ENCODE measurements around the gene RNF220. TPM values are rescaled to one million over a fixed set of nuclear protein-coding genes. Genes with fewer than 3 reads are reported as not detected.
A peak's percentile ranks its signal among the peaks of the same experiment; 100 is the strongest.

Gene RNF220
- total RNA-seq, 1 experiment from 2014 or later: 68.7 TPM

DNA sequence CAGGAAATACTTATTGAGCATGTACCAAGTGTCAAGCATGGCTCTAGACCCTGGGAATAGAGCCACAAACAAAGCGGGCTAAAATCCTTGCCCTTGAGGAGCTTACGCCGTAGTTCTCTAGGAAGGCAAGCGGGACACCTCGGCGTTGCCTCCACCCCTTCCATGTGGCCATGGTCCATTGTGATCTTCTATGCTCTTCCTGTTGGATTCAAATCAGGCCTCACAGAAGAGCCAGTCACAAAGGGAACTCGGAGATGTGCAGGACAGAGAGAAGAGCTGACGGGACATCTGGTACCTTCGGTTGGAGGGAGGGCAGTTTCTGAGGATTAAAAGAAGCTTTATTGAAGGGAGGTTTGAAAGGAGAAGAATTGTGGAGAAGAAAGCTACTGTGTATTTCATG is 139.9 kb downstream of the RNF220 start:
- Mint-ChIP-seq H3K27ac (ENCODE audit: unreplicated experiment) (no peak overlapping the region), H3K9me3 (ENCODE audit: low read depth, unreplicated experiment) (peaks cover 4% of the 10 kb centered on the region), H3K4me3 (ENCODE audit: low read depth, unreplicated experiment) (no peak overlapping the region), H3K27me3 (ENCODE audit: unreplicated experiment) (peaks cover 35% of the 10 kb centered on the region), H3K4me1 (ENCODE audit: low read depth, unreplicated experiment) (no peaks in the 10 kb centered on the region), H3K36me3 (ENCODE audit: insufficient read depth, unreplicated experiment) (no peaks in the 10 kb centered on the region)
- CTCF ChIA-PET: interaction anchor here (0.6 kb wide), 1 partner anchor 71 kb away, joined by 3 read pairs; no protein-coding TSS in a partner anchor
- TF ChIP-seq, protein P1, sequence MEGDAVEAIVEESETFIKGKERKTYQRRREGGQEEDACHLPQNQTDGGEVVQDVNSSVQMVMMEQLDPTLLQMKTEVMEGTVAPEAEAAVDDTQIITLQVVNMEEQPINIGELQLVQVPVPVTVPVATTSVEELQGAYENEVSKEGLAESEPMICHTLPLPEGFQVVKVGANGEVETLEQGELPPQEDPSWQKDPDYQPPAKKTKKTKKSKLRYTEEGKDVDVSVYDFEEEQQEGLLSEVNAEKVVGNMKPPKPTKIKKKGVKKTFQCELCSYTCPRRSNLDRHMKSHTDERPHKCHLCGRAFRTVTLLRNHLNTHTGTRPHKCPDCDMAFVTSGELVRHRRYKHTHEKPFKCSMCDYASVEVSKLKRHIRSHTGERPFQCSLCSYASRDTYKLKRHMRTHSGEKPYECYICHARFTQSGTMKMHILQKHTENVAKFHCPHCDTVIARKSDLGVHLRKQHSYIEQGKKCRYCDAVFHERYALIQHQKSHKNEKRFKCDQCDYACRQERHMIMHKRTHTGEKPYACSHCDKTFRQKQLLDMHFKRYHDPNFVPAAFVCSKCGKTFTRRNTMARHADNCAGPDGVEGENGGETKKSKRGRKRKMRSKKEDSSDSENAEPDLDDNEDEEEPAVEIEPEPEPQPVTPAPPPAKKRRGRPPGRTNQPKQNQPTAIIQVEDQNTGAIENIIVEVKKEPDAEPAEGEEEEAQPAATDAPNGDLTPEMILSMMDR (IDR thresholded peaks at IDR 0.05; ENCODE audit: unreplicated experiment): no peak
- intact Hi-C loops (cut with micrococcal nuclease; ENCODE audit: unreplicated experiment): no loop called here
- no TSS peak for BruUV-seq (replicated peaks)
- DNase-seq: no peak

GRCh38 chr1:44545961-44546360 is 140.9 kb downstream of the RNF220 start:
- H3K9me3 Mint-ChIP-seq (ENCODE audit: low read depth, unreplicated experiment): peaks cover 4% of the 10 kb centered on the region
- no peaks in the 10 kb centered on the region for H3K4me1 Mint-ChIP-seq (ENCODE audit: low read depth, unreplicated experiment)
- peaks cover 35% of the 10 kb centered on the region for H3K27me3 Mint-ChIP-seq (ENCODE audit: unreplicated experiment)
- intact Hi-C loops (cut with micrococcal nuclease; ENCODE audit: unreplicated experiment): no loop called here
- peak; percentile 34 for DNase-seq
- TF ChIP-seq, protein P1 (IDR thresholded peaks at IDR 0.05; ENCODE audit: unreplicated experiment): no peak
- H3K27ac Mint-ChIP-seq (ENCODE audit: unreplicated experiment): no peak overlapping the region
- no peak overlapping the region for H3K4me3 Mint-ChIP-seq (ENCODE audit: low read depth, unreplicated experiment)
- CTCF ChIA-PET: no interaction called here
- no peaks in the 10 kb centered on the region for H3K36me3 Mint-ChIP-seq (ENCODE audit: insufficient read depth, unreplicated experiment)
- no TSS peak for BruUV-seq (replicated peaks)

DNA sequence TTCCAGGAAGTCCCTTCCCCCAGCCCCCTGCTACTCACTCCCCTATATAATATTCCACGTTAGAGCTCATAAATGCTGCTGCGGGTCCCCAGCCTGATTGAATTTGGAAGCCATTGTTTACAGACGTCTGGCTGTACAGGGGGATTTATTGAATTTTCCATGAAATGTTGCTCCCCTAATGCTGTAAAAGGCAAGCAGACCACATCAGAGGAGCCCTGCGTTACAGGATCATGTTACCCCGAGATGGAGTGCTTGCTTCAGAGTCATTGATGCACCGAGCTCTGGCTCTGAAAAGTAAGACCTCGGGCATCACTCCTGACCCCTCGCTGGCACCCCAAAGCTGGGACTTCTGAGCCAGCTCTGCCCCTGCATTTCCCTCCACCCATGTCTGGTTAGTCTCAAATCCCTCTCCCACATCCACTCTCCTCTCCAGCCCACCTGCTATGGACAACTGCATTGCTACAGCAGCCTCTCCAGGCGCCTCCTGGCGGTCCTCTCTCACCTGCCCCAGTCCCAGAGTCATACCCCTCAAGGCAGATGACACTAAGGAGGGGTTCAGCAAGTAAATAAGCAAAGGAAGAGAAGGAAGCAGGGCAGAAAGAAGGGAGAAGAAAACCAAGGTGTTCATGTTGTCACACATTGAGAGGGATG is 141.5 kb downstream of the RNF220 start:
- peaks cover 4% of the 10 kb centered on the region for H3K9me3 Mint-ChIP-seq (ENCODE audit: low read depth, unreplicated experiment)
- H3K27me3 Mint-ChIP-seq (ENCODE audit: unreplicated experiment): peaks cover 35% of the 10 kb centered on the region
- H3K36me3 Mint-ChIP-seq (ENCODE audit: insufficient read depth, unreplicated experiment): no peaks in the 10 kb centered on the region
- H3K27ac Mint-ChIP-seq (ENCODE audit: unreplicated experiment): no peak overlapping the region
- CTCF ChIA-PET: no interaction called here
- TF ChIP-seq, protein P1 (IDR thresholded peaks at IDR 0.05; ENCODE audit: unreplicated experiment): no peak
- no TSS peak for BruUV-seq (replicated peaks)
- H3K4me1 Mint-ChIP-seq (ENCODE audit: low read depth, unreplicated experiment): no peaks in the 10 kb centered on the region
- intact Hi-C loops (cut with micrococcal nuclease; ENCODE audit: unreplicated experiment): no loop called here
- DNase-seq: no peak
- no peak overlapping the region for H3K4me3 Mint-ChIP-seq (ENCODE audit: low read depth, unreplicated experiment)

- BruUV-seq (replicated peaks): no TSS peak
- CTCF ChIA-PET: no interaction called here
- Mint-ChIP-seq H3K4me3 (ENCODE audit: low read depth, unreplicated experiment) (no peak overlapping the region), H3K4me1 (ENCODE audit: low read depth, unreplicated experiment) (no peaks in the 10 kb centered on the region), H3K27ac (ENCODE audit: unreplicated experiment) (no peak overlapping the region), H3K9me3 (ENCODE audit: low read depth, unreplicated experiment) (peaks cover 4% of the 10 kb centered on the region), H3K36me3 (ENCODE audit: insufficient read depth, unreplicated experiment) (no peaks in the 10 kb centered on the region), H3K27me3 (ENCODE audit: unreplicated experiment) (peaks cover 35% of the 10 kb centered on the region)
- TF ChIP-seq, protein P1 (IDR thresholded peaks at IDR 0.05; ENCODE audit: unreplicated experiment): no peak
- intact Hi-C loops (cut with micrococcal nuclease; ENCODE audit: unreplicated experiment): no loop called here
- no peak for DNase-seq
These were observed 142.3 kb downstream of the RNF220 start for GRCh38 chr1:44547361-44547760.
